SK-N-MC (cell line): ENCODE results near the gene ADRB2.

ENCODE experiments used
- EZH2 ChIP-seq: fragments of 200-600 bp; sonication (generic); IDR thresholded peaks from one replicate; pipeline ENCODE4 v1.6.1; 2017; ENCODE audit warnings: antibody characterized with exemption
- FOXP2 ChIP-seq: optimal IDR thresholded peaks from 2 replicates; pipeline ENCODE3; 2011; ENCODE audit warnings: mild to moderate bottlenecking, moderate library complexity; ENCODE audit not compliant: insufficient read depth; ENCODE audit errors: extremely low read length, control extremely low read depth
- POLR2AphosphoS5 ChIP-seq: IDR thresholded peaks from 2 replicates; pipeline ENCODE4 v1.6.1; 2012; ENCODE audit warnings: mild to moderate bottlenecking, low read depth, low read length, borderline replicate concordance

DNA sequence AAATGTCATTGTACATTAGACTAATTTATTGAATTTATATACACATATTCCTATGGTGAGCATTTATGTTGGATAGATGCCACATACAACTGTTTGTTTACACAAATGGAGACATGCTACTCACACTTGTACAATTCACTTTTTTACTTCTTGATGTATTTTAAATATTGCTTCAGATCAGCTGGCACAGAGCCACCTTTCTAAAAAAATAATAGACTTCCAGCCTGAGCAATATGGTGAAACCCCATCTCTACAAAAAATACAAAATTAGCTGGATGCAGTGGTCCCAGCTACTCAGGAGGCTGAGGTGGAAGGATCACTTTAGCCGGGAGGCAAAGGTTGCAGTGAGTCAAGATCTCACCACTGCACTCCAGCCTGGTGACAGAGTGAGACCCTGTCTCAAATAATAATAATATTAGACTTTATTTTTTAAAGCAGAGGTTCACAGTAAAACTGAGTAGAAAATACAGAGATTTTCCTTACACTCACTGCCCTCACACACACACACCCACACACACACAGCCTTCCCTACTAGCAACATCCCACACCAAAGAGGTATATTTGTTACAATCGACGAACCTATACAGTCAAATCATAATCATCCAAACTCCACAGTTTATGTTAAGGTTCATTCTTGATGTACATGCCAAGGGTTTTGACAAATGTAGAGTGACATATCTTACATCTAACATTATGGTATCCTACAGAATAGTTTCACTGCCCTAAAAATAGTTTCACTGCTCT lies 16.5 kb upstream of the ADRB2 start:
- no peak for TF ChIP-seq POLR2AphosphoS5
- no peak for TF ChIP-seq EZH2
- TF ChIP-seq FOXP2, result no peak
